Stimulated activated CD4-positive, alpha-beta T cell treated with anti-CD3 and anti-CD28 coated beads, Interleukin-4, amount 100 ng/mL, for 48 hours (primary cell): ENCODE data around the gene VWCE.

Experiments used
- DNase-seq, 2 donors: peaks; one replicate each; pipeline ENCODE4 v3.0.0-alpha.2; 2020; ENCODE audit warnings: low read depth in 2 of 2

VWCE gene

GRCh38 chr11:61281581-61282250, 13.4 kb downstream of the VWCE start:
- DNase-seq, result peak in 1 of 2 donors; percentile 50

DNA sequence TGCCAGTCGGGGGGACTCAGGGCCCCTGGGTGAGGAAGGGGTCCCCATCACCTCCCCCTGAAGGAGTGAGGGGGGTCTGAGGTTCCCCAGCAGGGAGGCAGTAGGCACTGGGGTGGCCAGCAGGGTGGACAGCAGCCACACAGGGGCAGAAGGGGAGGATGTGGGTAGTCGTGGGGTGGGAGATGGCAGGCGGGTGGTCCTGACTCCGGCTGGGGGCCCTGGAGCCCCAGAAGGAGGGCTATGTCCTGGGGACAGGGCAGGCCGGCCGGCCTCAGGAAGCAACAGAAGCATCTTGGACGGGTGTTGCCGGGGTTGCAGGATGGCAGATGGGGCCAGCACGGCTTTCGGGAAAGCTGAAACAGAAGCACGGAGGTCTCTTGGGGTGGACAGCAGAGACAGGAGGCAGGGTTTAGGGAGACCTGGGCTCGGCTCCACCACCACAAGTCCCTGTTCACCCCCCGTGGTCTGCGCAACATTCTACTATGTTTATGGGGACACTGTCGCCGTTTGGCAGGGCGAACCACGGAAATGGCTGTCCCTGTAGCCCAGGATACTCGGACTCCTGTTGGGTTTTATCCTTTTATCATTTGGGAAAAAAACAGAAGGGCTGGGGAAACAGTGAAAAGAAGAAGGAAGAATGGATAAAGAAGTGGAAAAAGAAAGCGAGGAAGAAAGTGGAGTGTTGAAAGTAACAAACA, 14.1 kb downstream of the VWCE start:
- no peak for DNase-seq

GRCh38 chr11:61279934-61280659, 15.0 kb downstream of the VWCE start:
- DNase-seq, result no peak

DNA sequence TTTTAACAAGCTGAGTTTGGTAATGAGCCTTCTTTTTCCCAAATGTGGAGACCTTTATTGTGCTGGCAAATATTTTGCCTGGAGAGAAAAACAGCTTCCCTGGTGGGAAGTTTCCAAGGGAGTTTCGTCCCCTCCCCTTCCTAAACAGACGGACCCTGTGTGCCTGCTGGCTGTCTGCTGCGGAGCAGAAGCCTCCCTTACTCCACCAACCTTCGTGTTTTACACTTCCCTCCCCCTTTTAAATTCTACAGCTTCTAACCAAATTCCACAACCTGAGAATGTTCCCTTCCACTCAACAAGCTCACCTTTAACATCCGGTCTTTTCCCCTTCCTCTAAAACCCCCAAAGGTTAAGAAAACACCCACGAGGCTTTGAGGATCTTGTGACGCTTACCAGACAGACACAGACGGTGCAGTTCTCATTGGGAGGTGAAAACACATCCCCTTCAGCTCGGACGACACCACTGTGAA, 17.1 kb downstream of the VWCE start:
- DNase-seq, result no peak

GRCh38 chr11:61277186-61278000, 17.7 kb downstream of the VWCE start:
- DNase-seq, result no peak

- DNase-seq, result no peak
Observed at GRCh38 chr11:61275191-61275590, 19.9 kb downstream of the VWCE start.

GRCh38 chr11:61274084-61274483, 21.0 kb downstream of the VWCE start:
- DNase-seq, result no peak

GRCh38 chr11:61273178-61274078, 21.7 kb downstream of the VWCE start:
- no peak for DNase-seq

- no peak for DNase-seq
Observed at GRCh38 chr11:61272731-61273130, 22.4 kb downstream of the VWCE start.

- no peak for DNase-seq
Observed at GRCh38 chr11:61270354-61271076, 24.6 kb downstream of the VWCE start.

DNA sequence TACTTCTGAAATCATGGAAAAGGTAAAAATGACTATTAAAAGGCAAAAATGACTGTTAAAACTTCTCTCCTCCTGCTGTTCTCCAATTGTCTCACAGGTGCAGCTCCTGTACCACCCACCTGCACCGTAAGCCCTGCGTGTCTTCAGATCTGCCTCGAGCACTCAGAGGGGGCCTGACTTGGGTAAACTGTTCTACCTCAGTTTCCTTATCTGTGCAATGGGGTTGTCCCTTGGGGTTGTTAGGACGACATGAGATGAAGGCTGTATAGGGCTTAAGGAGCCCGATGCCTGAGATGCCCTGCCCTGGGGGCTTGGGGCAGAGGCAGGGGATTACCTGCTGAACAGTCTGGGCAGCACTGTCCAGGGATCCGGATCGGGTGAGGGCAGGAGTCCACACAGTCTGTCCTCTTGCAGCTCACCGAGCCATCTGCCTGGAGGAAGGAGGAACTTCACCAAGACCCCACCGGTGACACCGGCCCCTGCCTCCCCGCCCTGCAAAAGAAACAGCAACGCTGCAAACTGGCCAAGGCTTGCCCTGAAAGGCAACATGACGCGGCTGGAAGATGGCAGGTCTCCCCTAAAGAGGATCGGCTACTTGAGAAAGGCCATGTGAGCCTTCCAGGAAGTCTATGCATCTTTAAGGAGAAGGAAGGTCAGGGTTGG, 26.4 kb downstream of the VWCE start:
- no peak for DNase-seq

- DNase-seq, result no peak
Observed at GRCh38 chr11:61267437-61267841, 27.7 kb downstream of the VWCE start.

DNA sequence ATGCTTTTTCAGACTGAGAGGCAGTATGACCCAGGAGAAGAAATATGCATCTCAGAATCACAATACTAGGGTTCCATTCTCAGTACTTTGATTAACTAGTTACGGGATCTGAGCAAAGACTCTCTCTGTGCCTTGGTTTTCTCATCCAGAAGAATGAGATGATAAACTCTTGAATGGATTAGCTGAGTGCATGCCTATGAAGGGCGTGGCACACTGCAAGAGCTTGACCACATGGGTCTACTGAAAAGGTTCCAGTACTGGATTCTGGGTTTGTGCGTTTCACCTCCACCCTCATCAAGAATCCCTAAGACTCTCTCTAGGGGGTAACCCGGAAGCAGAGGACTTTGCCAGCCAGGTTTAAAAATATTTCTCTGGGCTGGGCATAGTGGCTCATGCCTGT, 28.5 kb downstream of the VWCE start:
- DNase-seq, result no peak

DNA sequence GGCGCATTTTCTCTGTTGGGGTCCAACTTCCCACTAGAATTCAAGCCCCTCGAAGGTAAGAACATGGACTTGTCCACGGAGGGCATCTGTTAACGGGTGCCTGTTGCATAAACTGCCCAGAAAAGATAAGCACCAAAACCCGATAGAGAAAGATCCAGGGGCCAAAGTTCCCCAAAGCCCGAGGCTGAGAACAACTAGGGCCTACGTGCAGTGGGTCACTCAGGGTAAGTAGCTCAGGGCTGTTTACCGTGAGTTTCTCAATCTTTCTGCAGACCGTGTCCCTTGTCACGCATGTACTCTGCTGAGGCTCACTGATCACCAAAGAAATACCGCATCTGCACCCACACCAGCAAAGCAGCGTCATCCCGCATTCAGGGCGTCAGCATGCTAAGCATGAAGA, 29.8 kb downstream of the VWCE start:
- DNase-seq, result no peak

DNA sequence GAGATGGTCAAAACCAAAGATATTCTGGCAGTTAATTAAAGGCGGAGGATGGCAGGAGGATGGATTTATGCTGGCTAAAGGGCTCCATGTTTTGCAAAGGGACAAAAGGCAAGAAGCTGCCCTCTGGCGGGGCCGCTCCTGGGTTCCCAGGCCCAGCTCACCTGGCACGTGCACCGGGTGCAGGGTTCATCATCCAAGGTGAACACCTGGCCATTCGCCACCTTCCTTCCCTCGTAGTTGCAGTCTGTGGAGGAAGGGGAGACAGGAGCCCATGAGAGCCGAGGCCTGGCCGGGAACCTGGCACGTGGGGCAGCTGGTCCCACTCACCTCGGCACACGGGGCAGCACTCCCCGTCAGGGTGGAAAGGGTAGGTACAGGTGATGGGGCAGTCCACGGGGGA, 30.3 kb downstream of the VWCE start:
- no peak for DNase-seq

DNA sequence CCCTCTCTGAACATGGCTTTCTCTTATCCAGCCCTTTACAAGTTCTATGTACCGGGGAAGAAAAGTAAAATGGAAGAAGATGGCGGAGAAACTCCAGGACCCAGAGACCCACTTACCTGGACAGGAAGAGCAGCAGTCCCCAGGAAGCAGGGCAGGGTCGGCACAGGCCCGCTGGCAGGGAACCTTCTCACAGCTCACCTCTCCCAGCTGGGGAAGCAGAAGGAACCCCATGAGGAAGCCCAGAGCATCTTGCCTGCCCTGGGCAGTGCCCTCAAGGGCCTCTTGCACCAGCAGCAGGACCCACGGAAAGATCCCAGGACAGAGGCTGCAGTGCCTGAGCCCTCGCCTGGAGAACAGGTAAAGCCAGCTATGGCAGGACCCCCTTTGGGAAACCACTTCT, 30.7 kb downstream of the VWCE start:
- DNase-seq, result no peak

GRCh38 chr11:61259363-61259762, 35.8 kb downstream of the VWCE start:
- DNase-seq, result no peak

DNA sequence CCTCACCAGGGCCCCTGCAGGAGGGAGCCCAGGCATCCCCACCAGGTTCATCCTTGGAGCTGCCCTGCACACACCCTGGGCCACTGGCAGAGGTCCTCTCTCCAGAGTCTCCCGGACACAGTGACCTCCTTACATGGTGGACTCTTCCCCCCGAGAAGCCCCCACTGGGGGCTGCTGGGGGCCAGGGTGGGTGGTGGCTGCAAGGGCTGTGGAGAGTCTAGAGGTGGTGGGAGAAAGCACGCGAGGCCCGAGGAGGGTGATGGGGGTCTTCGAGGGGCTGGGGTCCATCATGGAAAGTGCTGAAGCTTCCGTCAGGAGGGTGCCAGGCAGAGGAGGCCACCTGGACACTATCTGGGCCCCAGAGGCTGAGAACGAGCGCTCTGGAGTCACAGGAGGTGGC, 36.6 kb downstream of the VWCE start:
- no peak for DNase-seq

- DNase-seq, result no peak
Observed at GRCh38 chr11:61256710-61257482, 38.2 kb downstream of the VWCE start.
